Measurements from ENCODE around the gene NR4A3. TPM values are rescaled to one million over a fixed set of nuclear protein-coding genes. Genes with fewer than 3 reads are reported as not detected.

Gene NR4A3
- polyA plus RNA-seq, 1 experiment = 2.3 TPM

GRCh38 chr9:99867536-99867935, 45.9 kb downstream of the NR4A3 start:
- no peak for TF ChIP-seq CTCF (IDR thresholded peaks at IDR 0.05; ENCODE audit: insufficient read depth, low read depth, low read length)
- CTCF ChIA-PET = no interaction called here
- no peak for DNase-seq (ENCODE audit: low read depth)
- POLR2A ChIA-PET = no interaction called here
- H3K36me3 ChIP-seq (ENCODE audit: control insufficient read depth, insufficient read depth, low read length) = no peaks in the 10 kb centered on the region
- H3K27me3 ChIP-seq (ENCODE audit: control insufficient read depth, insufficient read depth, low read length) = no peaks in the 10 kb centered on the region
- no peak overlapping the region for H3K4me3 ChIP-seq (ENCODE audit: low read depth, low read length)

DNA sequence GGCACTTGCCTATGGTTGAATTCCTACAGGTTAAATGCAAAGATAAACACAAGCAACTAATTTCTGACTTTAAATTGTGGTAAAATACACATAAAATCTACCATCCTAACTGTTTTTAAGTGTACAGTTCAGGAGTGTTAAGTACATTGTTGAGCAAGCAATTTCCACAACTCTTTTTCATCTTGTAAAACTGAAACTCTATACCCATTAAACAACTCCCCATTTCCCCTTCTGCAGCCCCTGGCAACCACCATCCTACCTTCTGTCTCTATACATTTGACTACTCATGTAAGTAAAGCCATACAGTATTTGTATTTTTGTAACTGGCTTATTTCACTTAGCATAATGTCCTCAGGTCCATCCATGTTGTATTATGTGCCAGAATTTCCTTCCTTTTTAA, 46.3 kb downstream of the NR4A3 start:
- Histone ChIP-seq H3K27me3 (ENCODE audit: control insufficient read depth, insufficient read depth, low read length) (no peaks in the 10 kb centered on the region), H3K36me3 (ENCODE audit: control insufficient read depth, insufficient read depth, low read length) (no peaks in the 10 kb centered on the region), H3K4me3 (ENCODE audit: low read depth, low read length) (no peak overlapping the region)
- DNase-seq (ENCODE audit: low read depth) = no peak
- CTCF ChIA-PET = no interaction called here
- TF ChIP-seq CTCF (IDR thresholded peaks at IDR 0.05; ENCODE audit: insufficient read depth, low read depth, low read length) = no peak
- POLR2A ChIA-PET = no interaction called here

- Histone ChIP-seq H3K27me3 (ENCODE audit: control insufficient read depth, insufficient read depth, low read length) (no peaks in the 10 kb centered on the region), H3K36me3 (ENCODE audit: control insufficient read depth, insufficient read depth, low read length) (no peaks in the 10 kb centered on the region), H3K4me3 (ENCODE audit: low read depth, low read length) (no peak overlapping the region)
- CTCF ChIA-PET = interaction anchor here (1.5 kb wide), 1 partner anchor 78 kb away, joined by 4 read pairs; no protein-coding TSS in a partner anchor
- POLR2A ChIA-PET = no interaction called here
- no peak for DNase-seq (ENCODE audit: low read depth)
- TF ChIP-seq CTCF (IDR thresholded peaks at IDR 0.05; ENCODE audit: insufficient read depth, low read depth, low read length) = no peak
Measured at GRCh38 chr9:99868845-99869244, 47.2 kb downstream of the NR4A3 start.

DNA sequence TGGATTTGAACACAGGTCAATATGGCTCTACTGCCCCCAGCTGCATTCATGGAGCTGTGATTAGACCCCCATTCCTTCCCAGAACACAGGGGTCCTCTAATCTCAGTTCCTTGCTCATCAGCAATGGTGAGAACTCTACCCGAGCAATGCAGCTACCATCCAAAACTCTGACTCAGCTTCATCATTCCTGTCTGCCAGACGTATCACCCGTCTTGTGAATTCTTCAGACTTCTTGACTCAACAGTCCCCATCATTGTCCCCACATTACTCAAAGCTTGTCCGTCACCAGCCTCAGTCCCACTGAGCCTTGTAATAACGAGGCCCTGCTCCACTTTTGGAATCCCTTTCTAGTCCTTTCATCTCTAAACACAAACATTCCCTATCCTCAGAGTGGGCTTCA, 48.4 kb downstream of the NR4A3 start:
- CTCF ChIA-PET = interaction anchor here (1.2 to 1.5 kb wide), 2 partner anchors 9 to 77 kb away, joined by 4 read pairs; no protein-coding TSS in a partner anchor
- POLR2A ChIA-PET = no interaction called here
- DNase-seq (ENCODE audit: low read depth) = no peak
- no peak for TF ChIP-seq CTCF (IDR thresholded peaks at IDR 0.05; ENCODE audit: insufficient read depth, low read depth, low read length)
- H3K36me3 ChIP-seq (ENCODE audit: control insufficient read depth, insufficient read depth, low read length) = no peaks in the 10 kb centered on the region
- H3K4me3 ChIP-seq (ENCODE audit: low read depth, low read length) = no peak overlapping the region
- no peaks in the 10 kb centered on the region for H3K27me3 ChIP-seq (ENCODE audit: control insufficient read depth, insufficient read depth, low read length)

DNA sequence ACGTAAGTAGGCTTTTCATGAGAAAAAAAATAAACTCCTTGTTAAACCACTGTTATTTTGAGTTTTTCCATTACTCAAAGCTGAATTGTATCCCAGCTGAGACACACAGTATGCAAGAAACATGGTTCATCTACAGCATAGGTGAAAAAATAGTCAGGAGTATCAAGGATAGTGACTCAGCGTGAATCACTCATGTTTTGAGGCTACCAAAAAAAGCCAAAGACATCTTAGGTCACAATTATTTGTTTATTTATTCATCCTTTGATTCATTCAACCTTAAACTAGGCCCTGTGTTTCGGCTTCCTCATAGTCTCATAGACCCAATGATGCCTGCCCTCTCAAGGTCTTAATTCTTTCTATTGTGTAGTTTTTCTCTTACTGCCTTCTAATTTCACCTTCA, 51.8 kb downstream of the NR4A3 start:
- Histone ChIP-seq H3K27me3 (ENCODE audit: control insufficient read depth, insufficient read depth, low read length) (no peaks in the 10 kb centered on the region), H3K4me3 (ENCODE audit: low read depth, low read length) (no peak overlapping the region), H3K36me3 (ENCODE audit: control insufficient read depth, insufficient read depth, low read length) (no peaks in the 10 kb centered on the region)
- CTCF ChIA-PET = no interaction called here
- TF ChIP-seq CTCF (IDR thresholded peaks at IDR 0.05; ENCODE audit: insufficient read depth, low read depth, low read length) = no peak
- POLR2A ChIA-PET = no interaction called here
- peak; percentile 21 for DNase-seq (ENCODE audit: low read depth)

Data from BJ (cell line).